H1 (cell line): ENCODE data around the gene OTOP3. TPM values are rescaled to one million over a fixed set of nuclear protein-coding genes. Genes with fewer than 3 reads are reported as not detected.
A peak's percentile ranks its signal among the peaks of the same experiment; 100 is the strongest.

Experiments used
- CTCF ChIA-PET: fragments of 300-600 bp; sonication (Branson Sonifier 250); formaldehyde crosslinking; loops from one replicate; lab custom pipeline; 2021; ENCODE audit not compliant: partially characterized antibody; lab: Charles Lee
- POLR2A ChIA-PET: fragments of 300-600 bp; sonication (Branson Sonifier 250); formaldehyde crosslinking; loops from one replicate; lab custom pipeline; 2021; ENCODE audit warnings: inconsistent platforms; ENCODE audit not compliant: partially characterized antibody; lab: Charles Lee
- DNase-seq, 2 experiments: peaks; one replicate each; pipeline versions ENCODE4 v3.0.0 to v3.0.0-alpha.2; 2010 to 2022; ENCODE audit warnings: low spot score in 2 of 2, low read depth in 1 of 2, mixed read lengths in 1 of 2
- FAIRE-seq: peaks from 2 replicates; lab custom pipeline; 2011; peaks lifted over from hg19 to GRCh38; lab: Jason Lieb, UNC
- H2AFZ ChIP-seq: 2 replicates; pipeline ENCODE4 v1.8.1; 2012; ENCODE audit warnings: low read length, inconsistent platforms
- H2AK5ac ChIP-seq: 2 replicates; pipeline ENCODE4 v1.6.1; 2013; ENCODE audit warnings: low read depth, low read length
- H2BK120ac ChIP-seq: replicated peaks from 2 replicates; pipeline ENCODE3; 2013; ENCODE audit warnings: low read depth, low read length, inconsistent platforms
- H2BK12ac ChIP-seq: 2 replicates; pipeline ENCODE4 v1.6.1; 2013; ENCODE audit warnings: low read depth, low read length
- H2BK15ac ChIP-seq: 2 replicates; pipeline ENCODE4 v1.6.1; 2013; ENCODE audit warnings: low read length
- H2BK20ac ChIP-seq: 2 replicates; pipeline ENCODE4 v1.6.1; 2013; ENCODE audit warnings: low read length
- H2BK5ac ChIP-seq: 2 replicates; pipeline ENCODE4 v1.6.1; 2013; ENCODE audit warnings: low read depth, low read length
- H3K14ac ChIP-seq: 2 replicates; pipeline ENCODE4 v1.6.1; 2013; ENCODE audit warnings: inconsistent platforms; ENCODE audit not compliant: insufficient read length
- H3K18ac ChIP-seq: 2 replicates; pipeline ENCODE4 v1.6.1; 2013; ENCODE audit warnings: low read length; ENCODE audit errors: extremely low read depth
- H3K23ac ChIP-seq: 2 replicates; pipeline ENCODE4 v1.6.1; 2013; ENCODE audit warnings: inconsistent platforms; ENCODE audit not compliant: insufficient read length
- H3K23me2 ChIP-seq: 2 replicates; pipeline ENCODE4 v1.6.1; 2013; ENCODE audit warnings: low read depth, low read length
- H3K27ac ChIP-seq: 2 replicates; pipeline ENCODE4 v1.6.1; 2011; ENCODE audit warnings: low read depth, low read length, inconsistent platforms
- H3K27me3 ChIP-seq, 4 experiments: replicated peaks in 1 of 4; 1 replicate in 1 of 4; 2 replicates in 3 of 4; pipeline versions ENCODE4 v1.6.1 to v1.8.1; 2011 to 2013; ENCODE audit warnings: low read length in 3 of 4, mild to moderate bottlenecking in 3 of 4, inconsistent platforms in 2 of 4, mixed read lengths in 2 of 4, moderate library complexity in 1 of 4; ENCODE audit not compliant: control insufficient read depth in 3 of 4, insufficient read depth in 3 of 4; ENCODE audit errors: extremely low read depth in 1 of 4
- H3K36me3 ChIP-seq, 4 experiments: 2 replicates each; pipeline versions ENCODE4 v1.6.1 to v1.8.1; 2011 to 2013; ENCODE audit warnings: mild to moderate bottlenecking in 4 of 4, low read length in 3 of 4, moderate library complexity in 2 of 4, control low read depth in 1 of 4, inconsistent platforms in 1 of 4; ENCODE audit not compliant: insufficient read depth in 4 of 4, control insufficient read depth in 2 of 4
- H3K4ac ChIP-seq: replicated peaks from 2 replicates; pipeline ENCODE3; 2013; ENCODE audit warnings: low read length, low read depth, mixed read lengths, inconsistent platforms; ENCODE audit not compliant: insufficient read length
- H3K4me1 ChIP-seq, 4 experiments: replicated peaks in 1 of 4; 1 replicate in 1 of 4; 2 replicates in 3 of 4; pipeline versions ENCODE4 v1.6.1 to v1.8.1; 2011 to 2013; ENCODE audit warnings: low read length in 3 of 4, inconsistent platforms in 2 of 4, mixed read lengths in 1 of 4; ENCODE audit not compliant: insufficient read depth in 4 of 4, control insufficient read depth in 3 of 4
- H3K4me2 ChIP-seq, 2 experiments: 2 replicates each; pipeline versions ENCODE4 v1.6.1 to v1.8.1; 2011 to 2013; ENCODE audit warnings: low read depth in 2 of 2, low read length in 2 of 2, control low read depth in 1 of 2, inconsistent platforms in 1 of 2, mild to moderate bottlenecking in 1 of 2; ENCODE audit not compliant: insufficient read depth in 1 of 2
- H3K4me3 ChIP-seq, 4 experiments: fragments of 200-600, 300-600 bp in 1 of 4; sonication (generic), shearing (Covaris generic), sonication (Bioruptor Twin) in 1 of 4; 2 replicates each; pipeline versions ENCODE4 v1.5.1 to v1.8.1; 2011 to 2016; ENCODE audit warnings: low read length in 4 of 4, low read depth in 3 of 4, control low read depth in 2 of 4, inconsistent platforms in 2 of 4, mild to moderate bottlenecking in 2 of 4, mixed read lengths in 1 of 4, moderate library complexity in 1 of 4; ENCODE audit not compliant: insufficient read depth in 2 of 4; ENCODE audit errors: extremely low read depth in 1 of 4
- H3K56ac ChIP-seq: replicated peaks from 2 replicates; pipeline ENCODE3; 2013; ENCODE audit warnings: low read depth, mild to moderate bottlenecking, mixed read lengths, low read length, inconsistent platforms; ENCODE audit not compliant: insufficient read length
- H3K79me1 ChIP-seq: 2 replicates; pipeline ENCODE4 v1.6.1; 2013; ENCODE audit warnings: low read depth, low read length, control low read depth
- H3K79me2 ChIP-seq, 2 experiments: 2 replicates each; pipeline versions ENCODE4 v1.6.1 to v1.8.1; 2012 to 2013; ENCODE audit warnings: low read length in 2 of 2, mild to moderate bottlenecking in 2 of 2, inconsistent platforms in 1 of 2; ENCODE audit not compliant: insufficient read depth in 2 of 2, control insufficient read depth in 1 of 2
- H3K9ac ChIP-seq, 4 experiments: replicated peaks in 1 of 4; 1 replicate in 1 of 4; 2 replicates in 3 of 4; pipeline versions ENCODE4 v1.6.1 to v1.8.1; 2011 to 2013; ENCODE audit warnings: low read depth in 3 of 4, low read length in 3 of 4, control low read depth in 2 of 4, mild to moderate bottlenecking in 2 of 4, moderate library complexity in 2 of 4, inconsistent platforms in 1 of 4; ENCODE audit errors: extremely low read depth in 1 of 4
- H3K9me3 ChIP-seq, 2 experiments: 2 replicates each; pipeline versions ENCODE4 v1.6.1 to v1.8.1; 2012 to 2013; ENCODE audit warnings: mild to moderate bottlenecking in 2 of 2, moderate library complexity in 2 of 2, control low read depth in 1 of 2, inconsistent platforms in 1 of 2, low read depth in 1 of 2, low read length in 1 of 2, mixed read lengths in 1 of 2; ENCODE audit not compliant: insufficient read depth in 2 of 2
- H4K20me1 ChIP-seq, 2 experiments: replicated peaks in 1 of 2; 2 replicates each; pipeline versions ENCODE3 to v1.8.1; 2011 to 2013; ENCODE audit warnings: inconsistent platforms in 2 of 2, low read length in 2 of 2, mild to moderate bottlenecking in 1 of 2; ENCODE audit not compliant: insufficient read depth in 2 of 2, control insufficient read depth in 1 of 2
- H4K5ac ChIP-seq: 2 replicates; pipeline ENCODE4 v1.6.1; 2013; ENCODE audit warnings: low read length, low read depth, mixed read lengths, inconsistent platforms; ENCODE audit not compliant: insufficient read length
- H4K8ac ChIP-seq: 2 replicates; pipeline ENCODE4 v1.8.0; 2013; ENCODE audit warnings: mild to moderate bottlenecking, moderate library complexity, low read length, inconsistent platforms; ENCODE audit not compliant: insufficient read depth; ENCODE audit errors: extremely low read depth
- H4K91ac ChIP-seq: replicated peaks from 2 replicates; pipeline ENCODE3; 2013; ENCODE audit warnings: low read length, mixed read lengths, inconsistent platforms; ENCODE audit not compliant: insufficient read length
- WGBS, 2 experiments: shearing (Covaris generic) in 1 of 2; methylation state at CpG; one replicate each; pipeline versions ENCODE4 v1.1.6 to v1.1.7; 2013 to 2015; ENCODE audit warnings: low lambda C conversion rate in 2 of 2, mixed read lengths in 2 of 2, inconsistent platforms in 1 of 2, low coverage in 1 of 2, missing lambda C conversion rate in 1 of 2; ENCODE audit not compliant: insufficient replicate concordance in 2 of 2, insufficient coverage in 1 of 2, insufficient read length in 1 of 2; ENCODE audit errors: extremely low coverage in 1 of 2, missing lambda C conversion rate in 1 of 2; 5-methylcytosine and 5-hydroxymethylcytosine counted together
- polyA plus RNA-seq, 7 experiments: library from polyadenylated mRNA; depleted of rRNA in 3 of 7; stranded (reverse) in 5 of 7; unstranded in 2 of 7; fragments of >200 nt in 5 of 7; fragments of 200-250 nt in 2 of 7; gene quantifications; 1 replicate in 5 of 7; 2 replicates in 1 of 7; 4 replicates in 1 of 7; pipeline versions ENCODE4 v1.2.1 to v1.2.3, GENCODE V29; 2011 to 2013; ENCODE audit warnings: missing spikeins in 2 of 7, mixed read lengths in 2 of 7
- total RNA-seq: library from RNA; stranded (reverse); fragmentation: NEBNext Ultra II Directional; extraction: Animal tissue kit (Norgen Biotek cat#: 25700); gene quantifications from 2 replicates; pipeline ENCODE4 v1.2.1, GENCODE V29; 2021
- TF ChIP-seq, protein P1 (sequence below): IDR thresholded peaks from 2 replicates; pipeline ENCODE4 v1.6.1; 2011; ENCODE audit warnings: low read depth, mild to moderate bottlenecking, low read length; ENCODE audit not compliant: insufficient read depth
- TF ChIP-seq, protein P2 (sequence below): IDR thresholded peaks from 2 replicates; pipeline ENCODE4 v1.6.1; 2012; ENCODE audit warnings: inconsistent platforms

The OTOP3 gene
- total and polyA plus RNA-seq, 2 of the 8 experiments (the other 6 are each of a cell fraction or from before 2014, with no cell fraction given), result 0.05 TPM; not detected in 1

DNA sequence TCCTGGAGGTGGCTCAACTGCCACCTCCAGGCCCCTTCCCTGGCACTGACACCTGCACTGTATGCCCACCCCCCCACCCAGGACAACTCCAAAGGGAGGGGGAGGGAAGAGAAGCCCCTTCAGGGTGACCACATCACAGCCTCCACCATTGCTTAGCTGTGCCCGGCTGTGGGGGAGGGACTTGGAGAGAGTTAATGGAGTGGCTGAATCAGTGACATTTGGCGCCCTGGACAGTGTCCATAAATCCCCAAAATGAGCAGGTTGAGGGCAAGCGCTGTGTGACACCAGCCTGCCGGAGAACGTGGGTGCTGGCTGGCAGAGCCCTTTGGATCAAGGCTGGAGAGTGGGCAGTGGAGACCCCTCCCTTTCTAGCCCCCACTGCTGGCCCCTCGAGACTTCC lies 13.5 kb upstream of the OTOP3 start:
- Histone ChIP-seq H4K20me1 (peaks cover 0 to 5% of the 10 kb centered on the region in 2 experiments), H3K4me2 (peak overlapping the region in 1 of 2 experiments; percentile 73; a peak in 2 of 4 replicates), H3K56ac (no peak overlapping the region), H3K4me1 (peaks cover 0 to 19% (median 16%) of the 10 kb centered on the region in 4 experiments; a peak in 6 of 7 replicates), H3K79me2 (no peaks in the 10 kb centered on the region), H2BK20ac (no peak overlapping the region), H3K4me3 (peak overlapping the region in 1 of 4 experiments; percentile 74; a peak in 2 of 8 replicates), H3K79me1 (no peaks in the 10 kb centered on the region), H3K36me3 (no peaks in the 10 kb centered on the region; a peak in 1 of 8 replicates), H4K91ac (no peak overlapping the region), H3K27me3 (peaks cover 40 to 57% (median 48%) of the 10 kb centered on the region in 4 experiments), H3K27ac (no peak overlapping the region), H3K4ac (no peak overlapping the region), H3K23me2 (peaks cover 9% of the 10 kb centered on the region; the same call in 1 of the 2 replicates), H2BK15ac (0 out of 2 replicates have a peak overlapping the region, but pooled peaks have one; percentile 46), H2BK12ac (0 out of 2 replicates have a peak overlapping the region, but pooled peaks have one; percentile 39), H2AFZ (no peak overlapping the region), H3K9ac (no peak overlapping the region), H3K23ac (no peak overlapping the region), H3K18ac (peak overlapping the region; percentile 38), H3K14ac (no peak overlapping the region), H2BK5ac (no peak overlapping the region), H2BK120ac (no peak overlapping the region), H4K8ac (no peak overlapping the region), H2AK5ac (no peak overlapping the region), H4K5ac (no peak overlapping the region), H3K9me3 (no peaks in the 10 kb centered on the region)
- no peak for FAIRE-seq
- POLR2A ChIA-PET, result interaction anchor here (1.8 kb wide), 1 partner anchor 49 kb away, joined by 4 read pairs; the partner anchor contains the start of gene FDXR
- 91% methylated on average over 6 of the region's 6 CpGs; no CpG with 5 or more reads in 1 of the 2 experiments for WGBS, 2 experiments
- DNase-seq, result no peak
- CTCF ChIA-PET, result interaction anchor here (0.6 to 49.9 kb wide), 17 partner anchors 8 to 201 kb away, joined by 3 to 1072 read pairs (median 5); partner anchors contain the start of gene OTOP3
- TF ChIP-seq, protein P1, sequence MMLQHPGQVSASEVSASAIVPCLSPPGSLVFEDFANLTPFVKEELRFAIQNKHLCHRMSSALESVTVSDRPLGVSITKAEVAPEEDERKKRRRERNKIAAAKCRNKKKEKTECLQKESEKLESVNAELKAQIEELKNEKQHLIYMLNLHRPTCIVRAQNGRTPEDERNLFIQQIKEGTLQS, result no peak
- TF ChIP-seq, protein P2, sequence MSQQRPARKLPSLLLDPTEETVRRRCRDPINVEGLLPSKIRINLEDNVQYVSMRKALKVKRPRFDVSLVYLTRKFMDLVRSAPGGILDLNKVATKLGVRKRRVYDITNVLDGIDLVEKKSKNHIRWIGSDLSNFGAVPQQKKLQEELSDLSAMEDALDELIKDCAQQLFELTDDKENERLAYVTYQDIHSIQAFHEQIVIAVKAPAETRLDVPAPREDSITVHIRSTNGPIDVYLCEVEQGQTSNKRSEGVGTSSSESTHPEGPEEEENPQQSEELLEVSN, result no peak
